Transverse colon (tissue), 4 donors: Measurements from ENCODE around the gene ZNF366.
A peak's percentile ranks its signal among the peaks of the same experiment; 100 is the strongest.

ENCODE experiments used
- CTCF ChIP-seq, 5 experiments: fragments of 200-600 bp in 3 of 5; fragments of 450-650 bp in 2 of 5; sonication (generic) in 3 of 5; IDR thresholded peaks; 1 replicate in 2 of 5; 2 replicates in 3 of 5; pipeline ENCODE4 v1.5.1; 2016 to 2017; ENCODE audit warnings: antibody characterized with exemption in 5 of 5, inconsistent platforms in 3 of 5, mild to moderate bottlenecking in 2 of 5, moderate library complexity in 1 of 5
- POLR2A ChIP-seq: fragments of 450-650 bp; IDR thresholded peaks from one replicate; pipeline ENCODE4 v1.6.1; 2016; ENCODE audit warnings: antibody characterized with exemption, mild to moderate bottlenecking, moderate library complexity
- POLR2AphosphoS5 ChIP-seq, 3 donors: sonication (generic); formaldehyde crosslinking; IDR thresholded peaks; one replicate each; pipeline ENCODE4 v1.6.1; 2016; ENCODE audit warnings: antibody characterized with exemption in 3 of 3

- TF ChIP-seq POLR2A (no peak), CTCF (IDR thresholded peaks at IDR 0.05) (no peak), POLR2AphosphoS5 (IDR thresholded peaks at IDR 0.05) (peak in 2 of 3 donors; percentile 44 to 55)
Measured at GRCh38 chr5:72452515-72453245, 54.5 kb downstream of the ZNF366 start.
